ENCODE measurements around the gene OR52K2. TPM values are rescaled to one million over a fixed set of nuclear protein-coding genes. Genes with fewer than 3 reads are reported as not detected.
"Not testable (repeated sequence)": the region's sequence is repeated elsewhere in the genome, so short reads cannot be mapped to it uniquely, and the experiment has no call there.

OR52K2 gene
- not detected for polyA plus RNA-seq (ENCODE audit: insufficient read length)

GRCh38 chr11:4448995-4449394, at the start of gene OR52K2:
Gene OR52K2, plus strand, starts transcription at chr11:4449295. Its CDS starts 45 bp downstream, at chr11:4449340.
- no peak for DNase-seq

GRCh38 chr11:4406206-4406605, 42.9 kb upstream of the OR52K2 start:
- DNase-seq = not testable (repeated sequence)

GRCh38 chr11:4416306-4416705, 32.8 kb upstream of the OR52K2 start:
- no peak for DNase-seq

- no peak for DNase-seq
These were observed 32.3 kb upstream of the OR52K2 start for GRCh38 chr11:4416816-4417215.

- DNase-seq = no peak
These were observed 30.7 kb upstream of the OR52K2 start for GRCh38 chr11:4418403-4418802.

GRCh38 chr11:4430051-4430450, 19.0 kb upstream of the OR52K2 start:
- no peak for DNase-seq

GRCh38 chr11:4433856-4434255, 15.2 kb upstream of the OR52K2 start:
- no peak for DNase-seq

GRCh38 chr11:4436411-4436810, 12.7 kb upstream of the OR52K2 start:
- DNase-seq = no peak

GRCh38 chr11:4441515-4441914, 7.6 kb upstream of the OR52K2 start:
- no peak for DNase-seq

GRCh38 chr11:4443232-4443891, 5.7 kb upstream of the OR52K2 start:
- DNase-seq = no peak

GRCh38 chr11:4453118-4453517, 4.0 kb downstream of the OR52K2 start:
- DNase-seq = no peak

- DNase-seq = no peak
These were observed 4.9 kb downstream of the OR52K2 start for GRCh38 chr11:4454021-4454420.

- DNase-seq = no peak
These were observed 6.3 kb downstream of the OR52K2 start for GRCh38 chr11:4455419-4455818.

GRCh38 chr11:4459500-4459899, 10.4 kb downstream of the OR52K2 start:
- DNase-seq = no peak

GRCh38 chr11:4460151-4460550, 11.1 kb downstream of the OR52K2 start:
- DNase-seq = no peak

GRCh38 chr11:4464216-4465159, 15.4 kb downstream of the OR52K2 start:
- DNase-seq = no peak

GRCh38 chr11:4465407-4465806, 16.3 kb downstream of the OR52K2 start:
- DNase-seq = no peak

GRCh38 chr11:4466131-4466870, 17.2 kb downstream of the OR52K2 start:
- no peak for DNase-seq

- no peak for DNase-seq
These were observed 17.9 kb downstream of the OR52K2 start for GRCh38 chr11:4466871-4467442.

- no peak for DNase-seq
These were observed 18.9 kb downstream of the OR52K2 start for GRCh38 chr11:4467811-4468606.

- DNase-seq = no peak
These were observed 30.5 kb downstream of the OR52K2 start for GRCh38 chr11:4479644-4480043.

All from hindlimb muscle (tissue), 1 donor.